ENCODE measurements around the gene WNT7A.

The WNT7A gene

GRCh38 chr3:13798401-13798800 lies 81.5 kb downstream of the WNT7A start:
- in situ Hi-C loops (cut with MboI; ENCODE audit: low sequenced_read_pairs) = no loop called here

DNA sequence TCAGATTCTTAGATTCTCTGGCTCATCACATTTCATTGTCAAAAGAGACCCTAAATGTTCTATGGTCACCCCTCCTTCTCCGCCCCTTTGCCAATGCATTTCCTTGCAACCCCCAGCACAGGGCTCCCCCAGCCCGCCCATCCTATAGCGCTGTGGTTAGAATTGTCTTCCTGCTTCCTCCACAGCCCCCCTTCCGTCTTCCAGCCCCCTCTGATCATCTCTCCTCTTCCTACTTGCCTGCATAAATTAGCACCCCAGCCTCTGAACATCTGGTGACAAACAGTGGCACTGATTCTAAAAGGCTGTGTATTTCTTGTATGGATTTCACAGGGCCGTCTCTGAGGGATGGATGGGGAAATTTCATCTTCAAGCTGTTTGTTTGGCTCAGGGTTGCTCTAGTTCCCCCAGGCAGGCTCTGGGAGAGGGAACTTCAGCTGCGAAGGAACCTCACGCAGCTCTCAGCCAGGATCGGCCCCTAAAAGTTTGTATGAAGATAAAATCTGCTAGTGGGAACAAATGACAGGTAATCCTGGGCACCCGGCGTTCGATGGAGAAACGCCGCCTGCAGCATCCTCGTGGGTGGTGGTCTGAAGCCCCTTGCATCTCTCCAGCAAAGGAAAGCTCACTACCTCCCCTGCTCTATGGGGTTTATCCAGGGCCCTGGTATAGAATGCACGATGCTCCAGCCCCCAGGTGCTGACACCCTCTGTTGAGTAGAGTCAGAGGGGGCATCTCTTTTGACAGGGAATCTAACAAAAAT lies 83.0 kb downstream of the WNT7A start:
- in situ Hi-C loops (cut with MboI; ENCODE audit: low sequenced_read_pairs) = no loop called here

DNA sequence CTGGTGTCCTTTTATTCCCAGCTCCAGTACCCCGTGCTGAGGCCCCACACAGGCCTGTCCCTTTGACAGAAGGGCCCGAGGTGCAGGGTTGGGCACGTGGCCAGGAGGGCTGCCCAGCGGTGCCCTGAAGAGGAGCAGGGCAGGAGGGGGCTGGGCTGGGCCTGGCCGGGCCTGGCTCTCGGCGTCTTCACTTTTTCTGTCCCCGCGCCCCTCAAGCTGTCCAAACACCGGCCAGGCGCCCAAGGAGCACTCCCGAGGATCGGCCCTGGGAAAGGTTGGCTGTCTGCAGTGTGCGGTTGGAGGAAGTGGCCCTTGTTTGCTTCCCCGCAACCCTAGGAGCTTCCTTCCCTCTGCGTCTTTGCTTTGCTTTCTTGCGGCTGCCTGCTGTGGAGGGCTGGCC lies 84.1 kb downstream of the WNT7A start:
- in situ Hi-C loops (cut with MboI; ENCODE audit: low sequenced_read_pairs) = no loop called here

DNA sequence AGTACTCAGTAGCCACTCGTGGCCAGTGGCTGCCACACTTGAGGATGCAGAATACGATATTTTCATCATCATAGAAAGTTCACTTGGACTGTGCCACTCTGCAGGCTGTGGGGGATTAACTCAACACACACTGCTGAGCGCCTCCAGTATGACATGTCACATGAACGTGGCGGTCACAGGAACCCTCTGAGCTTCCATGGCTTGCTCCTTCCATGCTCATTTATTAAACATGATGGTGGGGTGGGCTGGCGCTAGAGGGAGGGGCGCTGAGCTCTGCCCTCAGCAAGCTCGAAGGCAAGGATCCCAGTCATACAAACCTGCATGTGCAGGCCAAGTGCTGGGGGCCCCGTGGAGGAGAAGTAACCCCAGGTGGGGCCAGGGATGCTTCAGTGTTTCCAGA lies 85.5 kb downstream of the WNT7A start:
- in situ Hi-C loops (cut with MboI; ENCODE audit: low sequenced_read_pairs) = no loop called here

DNA sequence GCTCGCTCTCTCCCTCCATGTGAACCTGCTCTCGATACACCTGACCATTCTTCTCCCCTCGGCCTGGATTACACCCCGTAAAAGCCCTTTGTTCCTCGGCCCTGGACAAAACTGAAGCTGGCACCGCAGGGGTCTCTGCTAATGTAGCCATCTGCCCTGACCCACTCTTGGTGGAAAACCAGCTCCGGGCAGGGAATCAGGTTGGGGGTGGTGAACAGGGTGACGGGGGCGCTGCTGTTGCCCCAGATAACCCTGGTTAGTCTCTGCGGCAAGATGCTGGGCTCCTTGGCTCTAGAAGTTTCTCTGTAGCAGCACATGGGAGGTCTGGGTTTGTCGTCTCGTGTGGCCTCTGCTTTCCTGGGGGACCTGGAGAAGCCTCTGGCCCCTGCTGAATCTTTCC lies 86.4 kb downstream of the WNT7A start:
- in situ Hi-C loops (cut with MboI; ENCODE audit: low sequenced_read_pairs) = no loop called here

DNA sequence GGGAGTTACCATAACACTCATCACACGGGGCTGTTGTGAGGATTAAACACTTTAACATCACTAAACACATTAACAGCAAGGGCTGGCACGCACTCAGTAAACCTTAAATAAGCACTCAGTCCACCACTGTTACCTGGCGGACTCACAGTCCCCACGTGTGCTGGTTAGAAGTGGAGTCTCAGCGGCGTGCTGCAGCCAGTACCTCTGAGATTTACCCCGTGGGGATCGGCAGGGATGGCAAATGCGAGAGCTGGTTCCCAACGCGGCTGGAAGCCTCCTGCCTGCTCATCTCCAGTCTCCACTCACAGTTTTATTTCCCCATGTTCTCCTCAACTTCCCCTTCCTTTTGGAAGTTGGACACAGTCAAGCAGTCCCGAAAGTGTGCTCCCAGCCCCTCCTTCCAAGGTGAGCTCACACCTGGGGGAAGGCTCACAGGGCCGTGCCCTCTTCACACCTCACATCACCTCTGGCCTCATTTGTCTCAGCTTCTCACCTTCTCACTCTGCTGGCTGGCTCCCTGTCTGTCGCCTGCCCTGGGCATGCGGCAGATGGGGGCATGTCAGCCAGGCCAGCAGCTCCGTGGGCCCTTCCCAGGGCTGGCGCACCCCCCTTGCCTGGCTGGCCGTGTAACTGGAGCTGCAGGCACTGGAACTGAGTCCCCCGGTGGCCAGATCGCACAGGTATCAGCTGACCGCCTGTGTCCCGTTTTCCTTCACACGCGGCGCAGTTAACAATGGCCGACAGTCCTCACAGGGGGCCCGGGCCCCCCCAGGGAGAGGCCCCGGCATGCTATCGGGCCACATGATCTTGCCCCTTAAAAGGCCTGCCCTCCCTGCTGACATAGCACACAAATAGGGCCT lies 87.1 kb downstream of the WNT7A start:
- in situ Hi-C loops (cut with MboI; ENCODE audit: low sequenced_read_pairs) = no loop called here

- in situ Hi-C loops (cut with MboI; ENCODE audit: low sequenced_read_pairs) = no loop called here
These were observed 87.8 kb downstream of the WNT7A start for GRCh38 chr3:13792051-13792490.

- in situ Hi-C loops (cut with MboI; ENCODE audit: low sequenced_read_pairs) = no loop called here
These were observed 88.4 kb downstream of the WNT7A start for GRCh38 chr3:13791198-13792050.

DNA sequence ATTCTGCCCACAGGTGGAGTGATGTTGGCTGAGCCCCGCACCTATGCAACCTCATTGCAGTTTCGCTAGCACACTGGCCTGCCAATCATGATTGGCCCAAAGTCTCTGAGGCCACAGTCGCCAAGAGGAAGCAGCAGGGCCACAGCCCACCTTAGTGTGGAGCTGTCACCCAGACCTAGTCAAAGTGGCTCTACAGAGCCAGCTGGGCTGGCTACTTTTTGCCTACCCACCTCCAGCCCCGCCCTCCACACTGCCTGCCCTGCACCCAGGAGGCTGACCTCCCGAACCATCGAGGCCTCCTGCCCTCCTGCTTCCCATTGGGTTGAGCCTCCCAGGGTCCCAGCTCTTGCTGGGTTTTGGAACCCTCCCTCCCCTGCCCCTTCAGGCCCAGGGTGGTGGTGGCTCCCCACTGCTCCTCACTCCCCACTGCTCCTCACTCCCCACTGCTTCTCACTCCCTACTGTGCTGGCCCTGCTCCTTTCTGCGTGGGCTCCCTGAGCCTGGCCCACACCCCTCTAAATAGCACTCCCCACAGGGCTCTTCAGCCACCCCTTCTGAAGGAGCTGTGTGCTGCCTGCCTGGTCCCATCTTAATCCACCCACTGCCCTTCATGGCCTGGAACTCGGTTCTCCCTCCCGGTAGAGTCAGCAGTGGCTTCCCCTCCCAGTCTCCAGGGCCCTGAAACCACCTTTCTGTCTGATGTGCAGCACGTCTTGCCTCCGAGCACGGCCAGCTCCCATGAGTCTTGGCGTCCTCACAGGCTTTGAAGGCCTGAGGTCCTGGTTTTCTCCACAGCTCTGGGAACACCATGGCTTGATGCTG lies 89.3 kb downstream of the WNT7A start:
- in situ Hi-C loops (cut with MboI; ENCODE audit: low sequenced_read_pairs) = no loop called here

DNA sequence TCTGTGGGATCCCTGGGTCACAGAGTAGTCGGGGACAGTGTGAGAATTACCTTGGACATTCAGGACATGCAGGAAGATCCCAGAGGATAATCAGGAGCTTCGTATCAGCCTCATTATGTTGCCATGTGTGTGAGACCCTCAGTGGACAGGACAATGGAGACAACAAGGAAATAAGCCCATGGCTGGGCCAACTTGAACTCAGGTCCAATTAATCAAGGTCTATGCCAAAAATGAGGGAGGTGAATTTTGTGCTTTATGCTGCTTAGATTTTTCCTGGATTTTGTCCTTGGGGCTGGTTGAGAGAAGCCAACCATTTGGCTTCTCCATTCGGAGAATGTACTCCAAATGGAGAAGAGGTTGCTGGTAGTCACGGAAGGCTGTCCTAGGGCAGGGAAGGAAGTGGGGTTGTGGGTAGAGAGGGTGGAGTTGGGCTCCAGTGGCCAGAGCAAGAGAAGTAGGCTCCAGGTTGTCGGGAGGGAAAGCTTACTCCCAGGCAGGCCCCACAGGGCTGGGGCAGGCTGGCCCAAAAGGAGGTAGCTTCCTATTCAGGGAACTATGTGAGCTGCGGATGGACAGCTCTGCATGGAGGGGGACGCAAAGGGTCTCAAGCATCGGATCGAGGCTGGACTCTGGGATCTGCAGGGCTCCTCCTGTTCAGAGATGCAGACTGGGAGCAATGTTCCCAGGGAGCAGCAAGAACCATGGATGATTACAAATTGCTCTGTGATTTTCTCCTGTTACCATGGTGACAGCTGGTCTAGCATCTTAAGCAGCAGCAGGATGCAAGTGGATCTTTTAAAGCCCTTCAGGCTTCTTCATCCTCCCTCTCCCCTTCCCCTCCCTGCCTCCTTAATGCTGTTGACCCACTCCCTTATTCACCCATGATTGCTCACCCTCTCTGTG lies 91.1 kb downstream of the WNT7A start:
- in situ Hi-C loops (cut with MboI; ENCODE audit: low sequenced_read_pairs) = no loop called here

DNA sequence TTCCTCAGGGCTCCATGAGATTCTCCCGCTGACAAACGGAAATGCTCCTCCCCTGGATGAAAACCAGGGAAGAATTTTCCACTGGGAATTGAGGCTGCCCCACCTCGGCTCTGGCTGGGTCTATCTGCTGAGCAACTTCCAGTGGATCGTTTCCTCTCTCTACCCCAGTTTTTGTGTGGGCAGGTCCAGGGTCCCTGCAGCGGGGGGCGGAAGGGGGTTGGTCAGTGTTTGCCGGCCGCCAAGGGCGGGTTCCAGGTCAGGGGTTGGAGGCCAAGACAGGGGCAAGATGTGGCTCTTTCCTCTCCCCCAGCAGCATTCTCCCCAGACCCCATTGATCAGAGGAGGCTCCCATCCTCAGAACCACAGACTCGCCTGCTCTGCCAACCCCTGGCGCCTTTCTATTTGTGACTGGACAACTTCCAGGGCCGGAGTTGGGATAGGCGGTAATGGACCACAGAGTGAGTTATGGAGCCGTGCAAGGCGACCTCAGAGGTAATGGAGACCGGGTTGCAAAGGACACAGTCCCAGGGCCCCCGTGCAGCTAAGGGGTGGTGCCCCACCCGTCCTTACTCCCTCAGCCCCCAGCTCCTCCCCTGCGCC lies 92.2 kb downstream of the WNT7A start:
- in situ Hi-C loops (cut with MboI; ENCODE audit: low sequenced_read_pairs) = no loop called here

DNA sequence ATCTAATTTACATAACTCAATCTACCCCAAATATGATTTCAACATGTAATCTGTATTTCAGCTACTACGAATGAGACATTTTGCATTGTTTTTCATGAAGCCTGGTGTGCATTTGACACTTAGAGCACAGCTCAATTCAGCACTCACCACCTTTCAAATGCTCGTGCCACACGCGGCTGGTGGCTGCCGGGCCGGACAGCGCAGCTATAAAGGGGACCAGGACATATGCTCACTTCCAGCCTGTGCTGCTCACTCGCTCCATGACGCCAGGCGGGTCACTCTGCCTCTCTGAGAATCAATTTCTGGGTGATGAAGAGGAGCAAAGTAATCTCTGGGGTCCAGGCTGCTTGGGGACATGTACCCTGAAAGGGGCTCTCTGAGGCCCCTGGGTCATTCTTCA lies 93.1 kb downstream of the WNT7A start:
- in situ Hi-C loops (cut with MboI; ENCODE audit: low sequenced_read_pairs) = no loop called here

DNA sequence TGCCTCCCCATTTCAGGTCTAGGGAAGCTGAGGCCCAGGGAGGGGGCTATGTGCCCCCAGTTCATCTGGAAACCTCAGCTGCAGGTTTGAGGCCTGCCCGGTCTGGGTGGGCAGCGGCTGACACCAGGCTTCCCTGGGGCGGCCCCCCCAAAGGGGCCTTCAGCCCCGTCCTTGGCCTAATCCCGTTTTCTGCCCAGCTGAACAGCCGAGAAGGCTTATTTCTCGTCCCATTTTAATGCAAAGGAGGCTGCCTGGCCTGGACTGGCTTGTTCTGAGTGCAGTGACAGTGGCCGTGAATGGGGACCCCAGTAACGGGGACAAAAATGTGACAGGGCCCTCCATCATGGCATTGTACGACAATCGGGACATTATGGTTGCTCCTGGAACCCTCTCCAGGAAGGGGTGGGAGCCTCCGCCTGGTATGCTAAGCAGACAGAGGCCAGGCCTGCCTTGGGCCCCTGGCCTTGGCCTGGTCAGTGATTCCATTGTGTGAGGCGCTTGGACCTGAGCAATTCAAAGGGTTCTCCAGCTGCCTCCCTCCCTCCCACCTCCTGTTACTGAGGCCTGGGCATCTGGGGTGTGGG lies 93.9 kb downstream of the WNT7A start:
- in situ Hi-C loops (cut with MboI; ENCODE audit: low sequenced_read_pairs) = no loop called here

DNA sequence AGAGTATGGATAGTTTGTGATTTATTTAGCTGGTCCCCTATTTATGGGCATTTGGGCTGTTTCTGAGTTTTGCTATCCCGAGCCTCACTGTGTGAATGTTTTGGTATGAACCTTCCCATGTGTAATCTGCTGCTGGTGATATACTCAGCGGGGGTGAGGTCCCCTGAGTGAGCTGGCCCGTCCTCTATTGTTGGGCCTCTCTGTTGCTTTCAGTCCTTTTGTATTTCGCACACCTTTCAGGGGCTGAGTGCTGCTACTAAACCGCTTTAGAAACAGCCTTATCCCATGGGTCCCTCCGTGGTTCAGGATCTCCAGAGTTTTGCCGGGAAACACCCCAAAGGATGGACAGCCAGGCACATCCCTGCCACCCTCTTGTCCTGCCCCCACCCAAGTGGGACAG lies 94.5 kb downstream of the WNT7A start:
- in situ Hi-C loops (cut with MboI; ENCODE audit: low sequenced_read_pairs) = no loop called here

DNA sequence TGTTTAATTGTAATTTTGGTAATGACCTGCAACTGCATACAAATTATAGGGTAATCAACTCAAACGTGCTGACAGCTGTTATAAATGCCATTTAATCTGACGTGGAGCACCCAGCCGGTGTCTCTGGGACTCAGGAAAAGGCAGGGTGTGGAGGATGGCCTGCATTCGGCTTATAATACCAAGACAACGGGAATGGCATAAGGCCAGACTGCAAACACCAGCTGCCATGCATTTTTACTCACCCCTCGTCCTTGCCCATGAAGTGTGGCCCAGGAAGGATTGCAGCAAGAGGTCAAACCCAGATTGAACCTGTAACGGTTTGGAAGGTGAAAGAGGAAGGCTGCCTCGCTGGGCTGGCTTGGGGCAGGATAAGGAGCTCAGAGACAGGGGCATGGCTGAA lies 96.4 kb downstream of the WNT7A start:
- in situ Hi-C loops (cut with MboI; ENCODE audit: low sequenced_read_pairs) = no loop called here

DNA sequence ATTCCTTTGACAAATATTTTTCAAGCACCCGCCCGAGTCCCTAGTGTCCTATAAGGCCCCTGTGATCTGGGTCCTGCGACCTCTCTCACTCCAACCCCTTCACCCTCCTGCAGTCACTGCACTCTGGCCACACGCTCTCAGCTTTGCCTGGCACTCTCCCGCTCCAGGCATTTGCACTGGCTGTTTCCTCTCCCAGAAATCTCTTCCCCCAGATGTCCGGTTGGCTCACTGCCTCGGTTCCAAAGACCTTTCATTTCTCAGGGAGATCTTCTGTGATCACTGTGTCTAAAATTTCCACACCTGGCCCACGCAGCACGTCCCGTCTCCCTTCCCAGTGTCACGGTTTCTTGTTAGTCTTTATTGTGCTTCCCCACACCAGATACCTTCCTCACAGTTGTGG lies 97.4 kb downstream of the WNT7A start:
- in situ Hi-C loops (cut with MboI; ENCODE audit: low sequenced_read_pairs) = no loop called here

- in situ Hi-C loops (cut with MboI; ENCODE audit: low sequenced_read_pairs) = no loop called here
These were observed 98.5 kb downstream of the WNT7A start for GRCh38 chr3:13781417-13781816.

DNA sequence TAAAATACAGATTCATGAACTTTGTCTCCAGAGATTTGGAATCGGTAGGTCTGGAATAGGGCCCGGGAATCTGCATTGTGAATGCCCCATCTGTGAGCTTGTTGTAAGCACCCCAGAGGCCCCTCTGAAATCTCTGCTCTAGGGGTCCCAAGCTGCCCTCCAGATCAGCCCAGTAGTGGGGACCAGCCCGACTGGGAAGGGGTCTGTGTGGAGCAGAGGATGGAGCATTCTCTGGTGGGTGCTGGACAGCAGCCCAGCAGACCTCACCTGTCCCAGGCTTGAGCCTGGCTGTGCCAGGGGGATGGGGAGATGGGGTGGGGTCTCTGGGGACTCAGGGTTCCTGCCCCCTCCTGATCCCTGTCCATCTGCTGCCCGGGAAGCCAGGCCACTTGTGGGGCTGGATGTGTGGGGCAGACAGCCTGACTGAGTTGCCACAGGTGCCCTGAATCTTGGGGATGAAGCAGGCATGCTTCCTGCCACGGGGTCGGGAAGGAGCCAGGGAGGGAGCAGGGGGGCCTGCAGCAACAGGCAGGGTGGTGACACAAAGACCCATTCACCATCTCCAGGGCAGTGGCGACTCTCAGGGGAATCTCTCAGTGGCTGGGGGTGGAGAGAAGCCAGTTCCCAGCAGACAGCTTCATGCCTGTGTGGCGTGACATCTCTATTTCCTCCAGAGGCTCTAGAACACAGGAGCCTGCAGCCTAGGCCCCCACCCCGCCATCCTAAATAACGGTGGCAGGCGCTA lies 99.3 kb downstream of the WNT7A start:
- in situ Hi-C loops (cut with MboI; ENCODE audit: low sequenced_read_pairs) = no loop called here

All from HL-60/S4 treated with phorbol 12-myristate 13-acetate at 8.2 ng/mL for 4 days and 3 days (cell line).